ENCODE data around the gene UBE2G1. TPM values are rescaled to one million over a fixed set of nuclear protein-coding genes. Genes with fewer than 3 reads are reported as not detected.

The UBE2G1 gene
- total RNA-seq, 4 donors from 2014 or later, result 52.5 to 88.2 (median 73.5) TPM

DNA sequence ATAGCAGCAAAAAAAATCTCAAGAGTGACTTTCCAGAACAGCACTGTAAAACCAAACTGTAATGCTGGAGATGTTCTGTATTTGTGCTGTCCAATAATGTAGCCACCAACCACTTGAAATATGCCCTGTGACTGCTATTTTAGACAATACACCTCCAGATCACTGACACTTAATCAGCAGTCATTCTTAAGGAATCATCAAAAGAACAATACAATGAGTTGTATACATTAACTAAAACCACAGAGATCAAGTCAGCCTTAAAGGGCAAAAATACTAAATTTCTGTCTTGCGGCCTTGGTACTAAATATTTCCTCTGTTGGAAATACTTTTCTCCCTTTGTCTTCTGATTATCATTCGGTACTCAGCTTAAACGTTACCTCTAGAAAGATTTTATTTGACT is 69.1 kb downstream of the UBE2G1 start:
- H3K36me3 ChIP-seq, result peaks cover 0 to 67% (median 0%) of the 10 kb centered on the region in 3 donors
- H3K4me3 ChIP-seq, result no peak overlapping the region
- no peaks in the 10 kb centered on the region for H3K27me3 ChIP-seq
- WGBS, 2 donors, result 57 to 68% methylated on average over 3 of the region's 3 CpGs
- no peak for TF ChIP-seq POLR2A (IDR thresholded peaks at IDR 0.05)
- no peak for TF ChIP-seq CTCF (IDR thresholded peaks at IDR 0.05)
- intact Hi-C loops (cut with DNase I), result no loop called here
- H3K4me1 ChIP-seq, result no peaks in the 10 kb centered on the region
- no peak for DNase-seq
- no peak overlapping the region for H3K27ac ChIP-seq
- H3K9me3 ChIP-seq, result no peaks in the 10 kb centered on the region

DNA sequence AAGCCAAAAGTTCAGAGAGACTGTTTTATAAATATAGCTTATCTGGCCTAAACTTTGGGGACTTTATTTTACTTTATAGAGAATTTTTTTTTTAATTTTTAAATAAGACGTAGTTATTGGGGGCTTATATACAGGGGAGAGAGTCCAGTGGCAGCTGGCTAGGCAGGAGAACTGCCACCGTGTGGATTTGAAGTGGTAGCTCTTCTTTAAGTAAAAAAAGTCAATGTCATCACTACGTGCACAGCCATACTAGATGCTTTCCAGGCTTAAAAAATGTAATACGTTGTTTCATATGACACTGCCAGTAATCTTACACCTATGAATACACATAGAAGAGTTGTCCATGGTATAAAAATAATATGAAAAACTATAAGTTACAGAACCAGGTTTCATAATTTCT is 70.8 kb downstream of the UBE2G1 start:
- H3K27me3 ChIP-seq, result no peaks in the 10 kb centered on the region
- no peak overlapping the region for H3K27ac ChIP-seq
- TF ChIP-seq CTCF (IDR thresholded peaks at IDR 0.05) (no peak), POLR2A (IDR thresholded peaks at IDR 0.05) (no peak)
- 53 to 68% methylated on average over 4 of the region's 4 CpGs for WGBS, 2 donors
- no peak overlapping the region for H3K4me3 ChIP-seq
- peaks cover 0 to 73% (median 4%) of the 10 kb centered on the region in 3 donors for H3K36me3 ChIP-seq
- H3K9me3 ChIP-seq, result no peaks in the 10 kb centered on the region
- no peak for DNase-seq
- no peaks in the 10 kb centered on the region for H3K4me1 ChIP-seq
- intact Hi-C loops (cut with DNase I), result no loop called here

DNA sequence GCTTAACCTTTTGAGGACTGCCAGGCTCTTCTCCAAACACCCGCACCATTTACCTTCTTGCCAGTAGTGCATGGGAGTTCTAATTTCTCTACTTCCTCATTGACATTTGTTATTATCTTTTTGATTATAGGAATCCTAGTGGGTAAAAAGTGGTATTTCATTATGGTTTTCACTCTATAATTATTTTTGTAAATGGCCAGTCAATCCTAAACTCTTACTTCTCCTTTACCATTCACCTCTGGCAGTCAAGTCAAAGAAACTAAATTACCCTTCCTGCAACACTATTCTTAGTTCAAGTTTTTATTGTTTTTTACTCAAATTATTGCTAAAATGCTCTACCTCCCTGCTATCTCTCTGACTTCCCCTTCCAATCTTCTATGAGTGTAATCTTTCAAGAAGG is 72.9 kb downstream of the UBE2G1 start:
- intact Hi-C loops (cut with DNase I), result no loop called here
- H3K4me1 ChIP-seq, result no peaks in the 10 kb centered on the region
- H3K27ac ChIP-seq, result no peak overlapping the region
- TF ChIP-seq POLR2A (IDR thresholded peaks at IDR 0.05), result no peak
- TF ChIP-seq CTCF (IDR thresholded peaks at IDR 0.05), result no peak
- 95 to 100% methylated on average over 1 of the region's 1 CpG for WGBS, 2 donors
- no peak overlapping the region for H3K4me3 ChIP-seq
- H3K9me3 ChIP-seq, result no peaks in the 10 kb centered on the region
- no peak for DNase-seq
- no peaks in the 10 kb centered on the region for H3K27me3 ChIP-seq
- H3K36me3 ChIP-seq, result peaks cover 0 to 86% (median 4%) of the 10 kb centered on the region in 3 donors

DNA sequence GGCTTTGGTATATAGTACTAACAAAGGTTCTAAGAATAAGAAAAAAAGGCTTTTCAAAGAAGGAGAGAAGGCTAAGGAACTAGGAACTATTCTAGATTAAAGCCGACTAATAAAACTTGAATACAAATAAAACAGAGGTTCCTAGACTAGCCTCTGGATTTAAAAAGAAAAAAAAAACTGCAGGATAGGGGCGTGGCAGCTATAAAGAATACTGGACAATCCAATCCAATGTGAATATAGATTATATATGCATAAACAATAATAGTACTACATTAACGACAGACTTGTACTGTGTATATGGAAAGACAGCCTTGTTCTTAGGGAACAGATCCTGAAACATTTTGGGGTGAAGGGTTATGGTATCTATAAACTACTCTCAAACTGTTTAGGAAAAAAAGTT is 78.8 kb downstream of the UBE2G1 start:
- no peaks in the 10 kb centered on the region for H3K27me3 ChIP-seq
- TF ChIP-seq POLR2A (IDR thresholded peaks at IDR 0.05) (no peak), CTCF (IDR thresholded peaks at IDR 0.05) (no peak)
- intact Hi-C loops (cut with DNase I), result no loop called here
- H3K27ac ChIP-seq, result no peak overlapping the region
- H3K4me1 ChIP-seq, result no peaks in the 10 kb centered on the region
- WGBS, 2 donors, result 87 to 97% methylated on average over 3 of the region's 3 CpGs
- no peaks in the 10 kb centered on the region for H3K9me3 ChIP-seq
- DNase-seq, result no peak
- H3K4me3 ChIP-seq, result no peak overlapping the region
- H3K36me3 ChIP-seq, result peaks cover 0 to 94% (median 4%) of the 10 kb centered on the region in 3 donors

DNA sequence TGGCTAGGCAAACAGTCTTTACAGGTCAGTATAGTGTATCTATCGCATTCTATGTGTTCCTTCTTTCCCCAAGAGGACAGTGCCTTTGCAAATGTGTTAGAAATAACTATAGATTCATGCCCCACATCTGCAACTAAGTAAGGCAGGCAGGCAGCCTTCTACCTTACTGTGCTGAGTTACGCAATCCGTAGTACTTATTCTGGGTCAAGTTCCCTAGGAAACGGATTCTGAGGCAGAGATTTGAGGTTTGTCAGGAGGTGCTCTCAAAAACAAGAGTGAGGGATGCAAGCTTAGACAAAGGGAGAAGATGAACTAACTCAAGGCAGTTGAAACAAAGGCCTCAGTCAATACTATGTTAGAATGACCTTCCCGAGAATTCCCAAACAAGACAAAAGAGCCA is 90.0 kb downstream of the UBE2G1 start:
- intact Hi-C loops (cut with DNase I), result no loop called here
- peaks cover 0 to 91% (median 13%) of the 10 kb centered on the region in 3 donors for H3K36me3 ChIP-seq

More for the DNA sequence above, 90.0 kb downstream of the UBE2G1 start:
- Histone ChIP-seq H3K27me3 (no peaks in the 10 kb centered on the region), H3K4me1 (no peaks in the 10 kb centered on the region), H3K4me3 (no peak overlapping the region), H3K9me3 (no peaks in the 10 kb centered on the region), H3K27ac (no peak overlapping the region)
- no peak for DNase-seq
- TF ChIP-seq POLR2A (IDR thresholded peaks at IDR 0.05), result no peak
- no peak for TF ChIP-seq CTCF (IDR thresholded peaks at IDR 0.05)
- WGBS, 2 donors, result 86 to 91% methylated on average over 4 to 5 of the region's 5 CpGs

Data from esophagus squamous epithelium (tissue), 5 donors.